HPDE6-E6E7 (cell line): ENCODE data around the gene UBP1.
"Not testable (repeated sequence)": the region's sequence is repeated elsewhere in the genome, so short reads cannot be mapped to it uniquely, and the experiment has no call there.

ENCODE experiments used
- DNase-seq: peaks from one replicate; pipeline ENCODE4 v3.0.0; 2011; ENCODE audit warnings: missing footprints; ENCODE audit errors: extremely low spot score

Gene UBP1

DNA sequence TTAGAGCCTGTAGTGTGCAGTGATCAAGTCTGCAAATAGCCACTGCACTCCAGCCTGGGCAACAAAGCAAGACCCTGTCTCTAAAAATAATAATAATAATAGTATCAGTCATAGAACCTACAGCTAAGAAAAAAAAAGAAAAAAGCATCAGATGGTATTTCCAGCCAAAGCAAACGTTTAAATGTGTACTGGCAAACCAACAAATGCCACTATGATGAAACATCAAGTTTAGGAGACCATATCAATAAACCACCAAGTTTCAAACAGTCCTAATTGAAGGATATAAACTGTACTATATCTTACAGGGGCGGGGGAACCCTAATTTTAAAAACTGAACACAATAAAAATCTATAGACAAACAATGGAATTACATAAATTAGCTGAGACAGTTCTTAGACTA, 6.4 kb downstream of the UBP1 start:
- DNase-seq = no peak

DNA sequence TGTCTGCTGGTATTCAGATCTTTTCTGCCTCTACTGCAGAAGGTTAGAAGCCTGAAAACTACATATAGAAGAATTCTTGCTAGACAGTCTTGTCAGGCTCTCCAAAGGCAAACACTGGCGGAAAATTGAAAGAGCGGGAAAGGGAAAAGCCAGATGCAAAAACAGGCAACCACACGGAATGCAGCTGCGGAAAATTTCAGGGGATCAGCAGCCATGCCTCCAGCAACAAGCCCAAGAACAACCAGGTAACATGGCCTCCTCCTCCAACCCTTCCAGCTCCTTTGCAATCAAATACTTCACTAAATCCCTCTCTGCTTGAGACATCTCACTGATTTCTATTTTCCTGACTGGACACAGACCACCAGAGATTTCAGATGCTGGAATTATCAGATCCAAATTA, 9.6 kb downstream of the UBP1 start:
- no peak for DNase-seq

DNA sequence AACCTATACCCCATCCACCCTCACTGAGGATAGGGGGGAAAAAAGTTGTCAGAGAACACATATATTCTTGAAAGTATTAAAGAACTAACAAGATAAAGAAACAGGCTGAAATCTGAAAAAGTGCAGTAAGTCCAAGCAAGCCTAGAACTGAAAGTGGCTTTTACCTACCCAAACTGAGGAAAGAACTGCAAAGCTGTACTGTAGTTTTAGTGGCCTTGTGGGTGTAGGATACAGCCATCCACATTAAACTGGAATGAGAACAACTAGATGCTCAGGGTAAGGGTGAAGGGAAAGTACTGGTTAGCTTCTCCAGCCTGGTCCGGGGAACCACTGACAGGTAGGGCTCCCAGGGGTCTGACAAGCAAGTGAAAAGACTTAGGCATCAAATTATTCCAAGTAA, 10.1 kb downstream of the UBP1 start:
- no peak for DNase-seq

DNA sequence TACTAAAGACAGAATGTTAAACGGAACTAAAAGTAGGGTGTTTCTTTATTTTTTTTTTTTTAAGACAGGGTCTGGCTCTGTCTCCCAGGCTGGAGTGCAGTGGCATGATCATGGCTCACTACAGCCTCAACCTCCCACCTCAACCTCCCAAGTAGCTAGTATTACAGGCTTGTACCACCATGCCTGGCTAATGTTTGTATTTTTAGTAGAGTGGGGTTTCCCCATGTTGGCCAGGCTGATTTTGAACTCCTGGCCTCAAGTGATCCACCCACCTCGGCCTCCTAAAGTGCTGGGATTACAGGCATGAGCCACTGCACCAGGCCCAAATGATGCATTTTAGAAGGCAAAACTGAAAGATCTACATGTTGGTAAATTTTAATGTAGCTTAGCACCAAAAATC, 10.9 kb downstream of the UBP1 start:
- not testable (repeated sequence) for DNase-seq

DNA sequence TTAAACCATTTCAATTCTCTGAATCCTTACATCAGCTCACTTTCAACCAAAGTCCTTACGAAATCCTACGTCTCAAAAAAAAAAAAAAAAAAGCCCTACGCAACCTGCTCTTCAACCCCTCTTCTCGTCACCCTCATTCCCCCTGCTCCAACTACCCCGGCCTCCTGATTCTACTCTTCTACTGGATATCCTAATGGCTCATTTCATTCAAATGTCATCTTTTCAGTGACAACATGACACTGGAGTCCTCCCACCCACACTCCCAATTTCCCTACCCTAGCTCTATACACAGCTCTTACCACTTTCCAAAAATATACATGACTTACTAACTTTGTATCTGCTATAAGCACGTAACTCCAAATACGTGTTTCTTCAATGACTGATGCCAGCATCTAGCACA, 11.5 kb downstream of the UBP1 start:
- no peak for DNase-seq

DNA sequence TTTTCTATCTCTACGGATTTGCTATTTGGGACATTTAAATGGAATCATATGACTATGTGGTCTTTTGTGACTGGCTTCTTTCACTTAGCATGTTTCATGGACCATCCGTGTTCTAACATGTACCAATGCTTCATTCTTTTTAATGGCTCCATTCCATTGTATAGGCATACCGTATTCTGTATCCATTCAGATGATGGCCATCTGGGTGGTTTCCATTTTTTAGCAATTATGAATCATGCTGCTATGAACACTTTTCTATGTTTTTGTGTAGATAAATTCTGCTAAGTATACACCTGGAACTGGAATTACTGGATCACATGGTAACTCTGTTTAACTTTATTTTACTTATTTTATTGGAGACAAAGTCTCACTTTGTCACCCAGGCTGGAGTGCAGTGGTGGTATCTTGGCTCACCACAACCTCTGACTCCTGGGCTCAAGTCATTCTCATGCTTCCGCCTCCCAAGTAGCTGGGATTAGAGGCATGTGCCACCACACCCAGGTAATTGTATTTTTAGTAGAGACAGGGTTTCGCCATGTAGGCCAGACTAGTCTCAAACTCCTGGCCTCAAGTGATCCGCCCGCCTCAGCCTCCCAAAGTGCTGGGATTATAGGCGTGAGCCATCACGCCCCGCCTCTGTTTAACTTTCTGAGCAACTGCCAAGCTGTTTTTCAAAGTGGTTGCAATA, 13.4 kb downstream of the UBP1 start:
- DNase-seq = no peak

DNA sequence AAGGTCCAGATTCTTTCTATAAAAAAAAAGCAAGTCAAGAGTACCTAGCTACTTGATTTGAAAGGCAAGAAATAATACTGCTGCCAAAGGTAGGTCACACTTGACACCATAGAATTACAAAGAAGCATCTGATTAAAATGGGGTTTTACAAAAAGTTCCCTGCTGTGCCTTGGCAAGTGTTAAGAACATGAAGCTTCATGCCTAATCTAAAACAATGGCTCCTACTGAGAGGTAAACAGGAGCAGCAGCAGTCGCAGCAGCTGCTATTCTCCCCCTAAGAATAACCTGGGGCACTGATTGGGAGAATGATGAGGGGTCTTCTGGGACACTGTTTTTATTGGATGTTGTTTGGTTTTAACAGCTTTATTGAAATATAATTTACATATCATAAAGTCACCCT, 14.1 kb downstream of the UBP1 start:
- no peak for DNase-seq

DNA sequence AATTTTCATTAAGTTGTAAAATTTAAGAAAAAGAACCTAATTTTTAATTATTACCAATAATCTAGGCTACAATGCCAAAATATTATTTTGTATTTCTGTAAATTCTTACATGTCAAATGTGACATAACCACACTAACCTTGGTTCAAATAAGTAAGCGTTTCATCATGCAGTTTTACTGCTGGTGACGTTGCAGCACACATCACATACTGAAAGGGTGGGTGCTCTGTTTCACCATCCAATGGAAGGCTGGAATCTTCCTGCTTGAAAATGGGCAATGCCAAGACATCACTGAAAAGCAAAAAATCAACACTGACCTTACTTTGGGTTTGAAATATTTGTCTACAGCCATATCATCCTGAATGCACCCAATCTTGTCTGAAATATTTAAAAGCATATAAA, 14.8 kb downstream of the UBP1 start:
- no peak for DNase-seq

DNA sequence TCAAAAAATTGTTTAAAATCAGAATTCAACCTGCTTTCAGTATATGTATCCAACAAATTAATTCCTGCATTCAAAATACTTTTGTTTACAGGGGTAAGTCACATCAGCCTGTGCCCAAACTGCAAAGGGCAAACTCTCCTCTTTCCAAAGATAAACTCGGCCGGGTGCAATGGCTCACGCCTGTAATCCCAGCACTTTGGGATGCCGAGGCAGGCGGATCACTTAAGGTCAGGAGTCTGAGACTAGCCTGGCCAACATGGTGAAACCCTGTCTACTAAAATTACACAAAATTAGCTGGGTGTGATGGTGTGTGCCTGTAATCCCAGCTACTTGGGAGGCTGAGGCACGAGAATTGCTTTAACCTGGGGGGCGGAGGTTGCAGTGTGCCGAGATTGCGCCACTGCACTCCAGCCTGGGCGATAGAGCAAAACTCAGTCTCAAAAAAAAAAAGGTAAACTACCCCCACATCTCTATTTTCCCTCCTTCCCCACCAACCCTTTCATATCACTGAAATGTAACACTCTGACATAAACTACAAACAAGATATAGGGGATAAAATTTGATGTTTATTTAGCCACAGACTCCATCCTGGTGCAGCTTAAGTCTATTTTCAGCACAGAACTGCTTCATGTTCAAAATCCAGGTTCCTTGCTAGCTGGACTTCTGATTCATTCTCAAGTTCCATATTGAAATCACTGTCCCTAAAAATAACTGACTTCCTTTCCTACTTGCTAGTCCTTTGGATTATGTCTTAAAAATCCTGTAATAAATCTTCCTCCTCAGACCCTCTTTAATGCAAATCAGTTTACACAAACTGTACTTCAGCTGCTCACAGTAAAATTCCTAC, 15.4 kb downstream of the UBP1 start:
- DNase-seq = no peak

DNA sequence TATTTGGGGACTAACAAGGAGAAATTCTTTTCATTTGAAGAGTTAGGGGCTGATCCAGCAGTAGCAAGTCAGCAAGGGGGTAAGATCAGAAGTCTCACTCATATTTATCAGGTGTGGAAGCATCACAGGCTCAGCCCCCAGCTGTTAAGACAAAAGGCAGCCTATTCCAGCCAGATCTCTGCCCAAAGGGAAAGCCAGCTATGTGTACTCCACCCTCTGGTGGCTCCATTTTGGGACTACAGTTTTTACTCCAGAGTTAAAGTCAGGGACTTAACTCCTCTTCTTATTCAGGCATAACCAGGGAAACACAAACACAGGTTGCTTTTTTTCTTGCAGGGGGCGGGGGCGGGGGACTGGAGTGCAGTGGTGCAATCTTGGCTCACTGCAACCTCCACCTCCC, 19.2 kb downstream of the UBP1 start:
- no peak for DNase-seq

DNA sequence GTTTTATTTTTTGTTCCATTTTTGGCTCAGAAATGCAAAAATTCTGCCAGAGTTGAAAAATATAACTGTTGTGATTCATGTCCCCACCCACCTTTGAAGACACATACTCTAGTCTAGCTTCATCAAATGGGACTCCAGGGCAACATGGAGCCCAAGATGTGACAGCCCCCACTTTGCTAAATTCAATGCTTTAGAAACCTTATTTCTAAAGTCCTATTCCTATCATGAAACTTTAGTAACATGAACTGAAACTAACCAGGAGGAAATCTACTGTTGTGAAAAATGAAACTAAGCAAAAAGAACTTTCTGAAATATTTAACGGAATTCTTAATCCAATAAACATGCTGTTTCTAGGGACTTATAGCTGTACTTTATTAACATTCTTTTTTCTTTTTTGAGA, 20.3 kb downstream of the UBP1 start:
- no peak for DNase-seq

DNA sequence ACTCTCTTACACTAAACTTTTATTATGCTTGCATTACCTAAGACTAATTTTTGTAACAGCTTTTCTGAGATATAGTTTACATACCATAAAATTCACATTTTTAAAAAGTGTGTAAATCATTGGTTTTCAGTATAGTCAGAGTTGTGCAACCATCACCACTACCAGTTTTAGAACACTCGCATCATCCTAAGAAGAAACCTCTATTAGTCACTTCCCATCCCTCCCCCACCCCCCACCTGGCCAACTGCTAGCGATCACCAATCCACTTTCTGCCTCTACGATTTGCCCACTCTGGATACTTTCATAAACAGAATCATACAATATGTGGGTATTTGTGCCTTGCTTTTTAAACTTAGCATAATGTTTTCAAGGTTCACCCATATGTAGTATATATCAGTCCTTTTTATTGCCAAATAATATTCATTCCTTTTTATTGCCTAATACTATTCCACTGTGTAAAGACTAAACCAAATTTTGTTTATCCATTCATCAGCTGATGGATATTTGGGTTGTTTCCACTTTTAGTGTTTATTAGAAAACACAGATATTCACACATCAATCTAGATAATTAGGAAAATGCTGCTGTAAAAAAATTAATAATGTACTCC, 23.0 kb downstream of the UBP1 start:
- no peak for DNase-seq

DNA sequence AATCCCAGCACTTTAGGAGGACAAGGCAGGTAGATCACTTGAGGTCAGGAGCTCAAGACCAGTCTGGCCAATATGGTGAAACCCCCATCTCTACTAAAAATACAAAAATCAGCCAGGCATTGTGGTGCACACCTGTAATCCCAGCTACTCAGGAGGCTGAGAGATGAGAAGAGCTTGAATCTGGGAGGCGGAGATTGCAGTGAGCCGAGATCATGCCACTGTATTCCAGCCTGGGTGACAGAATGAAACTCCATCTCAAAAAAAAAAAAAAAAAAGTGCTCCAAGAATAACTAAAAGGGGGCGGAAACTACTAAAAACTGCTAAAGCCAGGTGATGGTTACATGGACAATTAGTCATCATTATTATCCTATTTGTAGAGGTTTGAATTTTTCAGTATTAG, 29.4 kb downstream of the UBP1 start:
- not testable (repeated sequence) for DNase-seq

DNA sequence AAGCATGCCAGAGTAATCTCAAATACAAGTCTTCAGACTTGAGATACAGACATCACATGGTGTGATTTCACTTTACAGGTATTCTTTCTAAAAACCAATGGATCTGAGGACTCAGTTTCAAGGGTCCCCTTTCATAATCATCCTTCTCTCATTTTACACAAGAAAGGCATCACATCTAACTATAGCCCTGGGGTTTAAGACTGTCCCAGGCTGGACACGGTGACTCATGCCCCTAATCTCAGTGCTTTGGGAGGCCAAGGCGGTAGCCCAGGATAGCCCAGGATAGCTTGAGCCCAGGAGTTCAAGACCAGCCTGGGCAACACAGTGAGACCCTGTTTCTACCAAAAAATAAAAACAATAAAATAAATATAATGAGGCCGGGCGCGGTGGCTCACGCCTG, 36.4 kb downstream of the UBP1 start:
- no peak for DNase-seq

DNA sequence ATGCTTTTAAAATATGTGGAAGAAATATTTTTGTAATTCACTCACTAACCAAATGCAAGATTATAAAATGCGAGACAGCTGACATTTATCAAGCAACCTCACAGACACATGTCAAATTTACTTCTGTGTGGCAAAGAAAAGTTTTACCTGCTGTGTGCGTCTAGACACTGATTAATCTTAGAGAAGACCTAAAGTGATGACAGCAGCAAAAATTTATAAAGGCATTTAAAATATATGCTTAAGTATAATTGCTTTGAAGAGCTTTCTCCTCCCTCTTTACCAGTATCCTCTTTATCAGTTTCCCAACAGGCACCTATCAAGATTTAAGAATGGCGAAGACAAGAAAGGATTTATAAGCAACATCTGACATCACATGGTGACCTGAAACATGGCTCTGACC, 37.3 kb downstream of the UBP1 start:
- no peak for DNase-seq

DNA sequence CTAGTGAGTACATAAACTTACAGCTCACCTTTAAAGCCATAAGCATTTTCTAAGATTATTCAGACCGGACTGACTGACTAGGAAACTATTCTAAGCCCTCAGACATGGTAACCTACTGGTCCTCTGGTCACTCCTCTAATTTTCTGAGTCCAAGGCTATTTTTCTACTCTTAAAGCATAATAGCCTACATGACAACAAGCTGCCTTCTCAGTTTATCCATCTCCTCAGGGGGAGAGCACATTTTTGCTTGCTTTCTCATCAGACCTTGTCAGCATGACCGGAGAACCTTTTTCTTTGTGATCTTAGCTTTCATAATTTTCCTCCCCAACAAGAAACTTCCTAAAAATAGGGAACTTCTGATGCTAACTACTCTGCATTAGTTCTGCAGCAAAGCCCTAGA, 38.4 kb downstream of the UBP1 start:
- no peak for DNase-seq

DNA sequence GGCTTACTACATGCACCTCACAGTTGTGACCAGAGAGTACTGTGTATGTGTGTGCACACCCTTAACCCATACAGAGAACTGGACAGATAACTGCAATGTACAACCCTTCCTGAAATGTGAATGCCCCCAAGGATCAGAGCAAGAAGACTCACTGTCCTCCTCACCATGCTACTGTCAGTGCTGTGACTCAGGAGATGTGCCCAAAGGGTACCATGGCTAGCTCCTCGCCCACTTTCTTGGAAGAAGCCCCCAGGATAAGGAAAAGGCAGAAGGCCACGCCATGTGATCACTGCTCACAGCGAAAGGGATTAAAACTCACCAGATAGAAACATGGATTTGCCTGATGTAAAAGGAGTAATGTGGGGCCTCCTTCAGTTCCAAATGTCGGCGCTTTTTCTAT, 41.8 kb downstream of the UBP1 start:
- no peak for DNase-seq

DNA sequence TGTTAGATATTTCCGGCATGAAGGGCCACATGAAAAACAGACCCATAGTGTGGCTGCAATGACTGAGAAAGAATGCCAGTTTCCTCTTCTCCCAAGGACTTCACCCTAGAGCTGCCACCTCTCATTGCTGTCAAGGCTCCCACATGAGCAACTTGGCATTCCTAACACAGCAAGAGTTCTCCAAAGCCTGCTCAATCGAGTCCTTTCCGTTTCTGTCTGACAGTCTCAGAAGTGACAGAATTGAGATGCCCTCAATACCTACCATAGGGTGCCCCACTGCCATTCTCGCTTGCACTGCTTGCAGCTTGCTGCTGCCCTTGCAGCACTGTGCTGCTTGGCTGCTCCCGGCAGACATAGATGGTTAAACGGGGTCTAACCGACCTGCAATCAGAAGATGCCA, 44.3 kb downstream of the UBP1 start:
- no peak for DNase-seq

DNA sequence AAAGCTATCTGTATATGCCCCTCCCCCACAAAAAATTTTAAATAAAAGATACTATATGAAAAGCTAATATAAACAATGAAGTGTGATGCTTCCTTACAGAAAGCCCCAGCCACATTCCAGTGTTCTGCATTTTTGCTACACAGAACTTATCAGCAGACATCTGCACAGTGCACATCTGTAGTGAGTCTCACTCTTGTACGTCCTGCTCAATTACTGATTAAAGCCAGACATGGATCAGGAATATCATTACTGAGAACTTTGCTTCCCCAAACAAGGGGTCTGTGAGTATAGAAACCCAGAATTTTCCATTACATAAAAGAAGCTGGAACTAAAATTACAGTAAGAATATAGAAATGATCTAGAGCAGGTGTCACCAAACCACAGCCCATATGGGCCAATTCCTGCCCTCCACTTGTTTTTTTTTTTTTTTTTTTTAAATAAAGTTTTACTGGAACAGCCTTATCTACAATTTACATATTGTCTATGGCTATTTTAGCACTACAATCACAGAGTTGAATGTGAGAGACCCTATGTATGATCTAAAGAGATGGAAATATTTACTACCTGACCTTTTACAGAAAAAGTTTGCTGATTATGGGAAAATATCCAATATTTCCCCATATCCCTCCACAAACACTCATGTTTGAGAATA, 45.7 kb downstream of the UBP1 start:
- no peak for DNase-seq

DNA sequence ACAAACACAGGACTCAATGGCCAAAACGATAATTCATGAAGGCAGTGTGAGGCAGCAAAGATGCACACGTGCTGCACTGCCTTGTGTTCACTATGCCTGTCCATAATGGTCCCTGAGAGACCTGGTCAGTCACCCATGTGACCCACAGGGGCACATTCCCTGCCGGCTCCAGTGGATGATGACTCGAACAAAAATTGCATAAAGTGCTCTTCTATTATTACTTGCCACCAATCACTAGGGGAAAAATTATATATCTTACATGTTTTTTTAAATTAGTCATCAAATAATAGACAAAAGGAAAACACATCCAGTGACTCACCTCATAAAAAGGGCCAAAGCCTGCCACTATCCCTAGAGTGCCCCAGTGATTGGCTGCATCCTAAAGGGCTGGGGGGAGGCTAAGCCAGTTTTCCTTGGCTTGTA, 47.5 kb downstream of the UBP1 start:
- peak; percentile 13 for DNase-seq

DNA sequence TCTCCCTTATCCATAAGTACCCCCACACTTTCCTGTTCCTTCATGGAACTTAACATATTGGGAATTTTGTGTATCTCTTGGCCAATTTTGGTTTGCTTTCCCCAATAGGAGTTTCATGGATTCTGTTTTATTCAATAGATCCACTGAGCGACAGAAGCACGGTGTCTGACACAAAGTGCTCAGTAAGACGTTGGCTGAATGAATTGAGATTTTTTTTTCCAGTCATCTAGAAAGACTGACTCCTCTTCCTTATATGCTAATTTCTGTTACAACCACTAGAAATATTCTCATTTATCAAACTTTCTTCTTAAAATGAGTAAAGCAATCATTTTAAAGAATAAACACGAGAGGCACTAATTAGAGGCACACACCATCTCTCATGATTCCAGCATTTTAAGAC, 48.1 kb downstream of the UBP1 start:
- no peak for DNase-seq

DNA sequence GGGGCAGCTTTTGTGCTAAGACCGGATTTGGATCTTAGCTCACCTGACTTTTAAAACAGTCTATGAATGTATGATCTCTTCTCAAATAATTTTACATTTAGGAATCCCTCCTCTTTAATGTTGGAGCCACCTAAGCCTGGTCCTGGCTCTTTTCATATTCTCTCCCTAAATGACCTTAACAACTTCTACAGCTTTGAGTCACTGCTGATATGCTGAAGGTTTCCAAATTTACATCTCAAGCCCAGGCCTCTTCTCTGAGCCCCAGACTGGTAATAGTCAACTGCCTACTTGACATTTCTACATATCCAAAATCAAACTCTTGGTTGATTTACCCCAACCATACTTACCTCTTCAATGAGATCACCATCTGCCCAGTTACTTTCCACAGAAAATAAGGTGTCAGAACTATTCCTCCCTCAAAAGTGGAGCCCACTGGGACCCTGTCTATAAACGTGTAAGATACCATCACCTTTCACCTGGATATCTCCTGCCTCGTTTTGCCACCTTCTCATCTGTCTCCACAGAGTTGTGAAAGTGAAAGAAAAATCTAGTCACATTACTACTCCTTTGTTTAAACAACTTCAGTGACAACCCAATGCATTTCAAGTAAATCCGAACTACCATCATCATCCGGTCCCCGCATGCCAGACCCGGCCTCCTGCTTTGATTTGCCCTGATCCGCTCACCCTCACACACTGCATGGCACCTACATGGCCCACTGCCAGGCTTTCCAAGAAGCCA, 48.8 kb downstream of the UBP1 start:
- DNase-seq = no peak
